ENCODE measurements around the gene PLEKHG5.
"Not testable (repeated sequence)": the region's sequence is repeated elsewhere in the genome, so short reads cannot be mapped to it uniquely, and the experiment has no call there.

PLEKHG5 gene

DNA sequence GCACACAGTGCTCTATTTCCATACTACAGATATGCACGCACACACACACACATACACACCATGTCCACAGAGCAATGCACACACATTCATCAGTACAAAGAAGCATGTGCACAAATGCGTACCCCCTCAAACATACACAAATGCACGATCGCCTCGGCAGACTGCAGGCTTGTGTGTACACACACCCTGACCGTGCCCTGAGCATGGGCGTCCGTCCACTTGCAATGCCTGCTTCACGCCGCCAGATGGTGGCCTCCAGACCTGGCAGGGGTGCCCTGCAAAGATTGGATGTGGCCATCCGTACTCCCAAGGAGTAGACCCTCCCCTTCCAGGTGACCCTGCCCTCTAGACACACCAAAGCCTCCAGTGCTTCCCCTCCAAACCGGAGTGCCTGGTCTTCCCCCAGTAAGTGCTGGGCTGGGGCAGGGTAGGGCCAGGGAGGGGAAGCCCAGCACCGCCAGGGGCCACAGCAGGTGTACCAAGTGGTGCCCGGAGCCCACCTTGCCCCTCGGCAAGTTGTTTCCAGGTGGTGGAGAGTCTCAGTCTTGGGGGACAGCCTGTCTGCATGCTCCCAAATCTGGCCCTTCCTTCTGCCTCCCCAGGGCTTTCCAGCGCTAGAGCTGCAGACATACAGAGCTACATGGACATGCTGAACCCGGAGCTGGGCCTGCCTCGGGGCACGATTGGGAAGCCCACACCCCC, 46.3 kb downstream of the PLEKHG5 start:
- peak; percentile 33 for DNase-seq

DNA sequence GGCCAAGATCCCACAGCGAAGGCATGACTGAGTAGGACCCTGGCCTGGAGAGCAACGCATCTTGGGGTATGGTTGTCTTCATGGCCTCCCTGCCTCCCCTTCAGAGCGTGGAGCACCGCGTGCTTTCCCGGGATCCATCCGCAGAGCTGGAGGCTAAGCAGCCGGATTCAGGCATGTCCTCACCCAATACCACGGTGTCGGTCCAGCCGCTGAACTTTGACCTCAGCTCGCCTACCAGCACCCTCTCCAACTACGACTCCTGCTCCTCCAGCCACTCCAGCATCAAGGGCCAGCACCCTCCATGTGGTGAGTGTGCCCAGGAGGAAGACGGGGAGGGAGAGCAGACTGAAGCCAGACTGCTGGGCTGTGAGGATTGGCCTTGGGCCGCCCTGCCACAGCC, 47.1 kb downstream of the PLEKHG5 start:
- no peak for DNase-seq

DNA sequence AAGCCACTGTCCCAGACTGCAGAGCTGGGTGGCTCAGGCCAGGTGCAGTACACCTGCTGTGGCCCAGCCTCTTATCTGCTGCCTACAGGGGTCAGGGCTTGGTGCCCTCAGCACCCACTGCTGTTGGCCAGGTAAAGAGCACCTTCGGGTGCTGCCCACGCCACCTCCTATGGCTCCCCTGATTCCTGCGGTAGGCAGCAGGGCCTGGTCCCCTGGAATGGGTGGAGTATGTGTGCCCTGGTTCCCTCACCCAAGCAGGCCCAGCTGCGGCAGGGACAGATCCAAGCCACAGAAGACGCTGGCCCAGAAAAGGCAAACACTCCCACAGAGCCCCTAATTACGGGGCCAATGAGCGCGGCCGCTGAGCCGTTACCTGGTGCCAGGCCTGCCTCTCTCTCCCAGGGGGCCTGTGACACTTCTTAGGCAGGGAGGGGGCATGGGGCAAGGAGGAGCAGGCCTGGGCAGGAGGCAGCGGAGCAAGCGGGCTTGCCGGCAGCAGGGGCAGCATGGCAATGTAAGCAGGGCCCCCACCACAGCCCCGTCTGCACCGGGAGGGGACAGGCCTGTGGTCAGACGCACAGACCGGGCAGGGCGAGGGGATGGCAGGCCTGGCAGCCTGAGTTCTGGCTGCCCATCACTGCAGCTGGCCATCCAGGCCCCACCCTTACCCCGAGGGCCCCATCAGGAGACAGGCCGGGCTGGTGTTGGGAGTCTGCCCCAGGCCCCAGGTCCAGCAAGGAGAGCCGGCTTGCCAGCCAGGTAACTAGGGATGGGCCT, 47.9 kb downstream of the PLEKHG5 start:
- DNase-seq = no peak

DNA sequence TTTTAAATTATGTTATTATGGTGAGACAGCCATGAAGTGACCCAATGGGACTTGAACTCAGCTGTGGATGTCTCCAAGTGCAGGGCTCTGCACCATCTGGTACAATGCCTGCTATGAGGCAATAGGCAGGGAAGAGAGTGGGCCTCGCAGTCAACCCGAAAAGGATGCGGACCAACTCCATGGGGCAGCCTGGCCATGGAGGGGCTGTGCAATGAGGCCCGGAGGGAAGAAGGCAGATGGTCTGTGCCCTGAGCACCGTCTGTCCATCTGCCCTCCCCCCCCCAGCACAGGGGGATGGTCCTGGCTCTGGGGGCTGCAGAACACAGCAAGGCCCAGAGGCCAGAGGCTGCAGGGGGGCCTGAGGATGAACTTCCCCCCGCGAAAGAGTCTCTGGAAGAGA, 49.9 kb downstream of the PLEKHG5 start:
- no peak for DNase-seq

DNA sequence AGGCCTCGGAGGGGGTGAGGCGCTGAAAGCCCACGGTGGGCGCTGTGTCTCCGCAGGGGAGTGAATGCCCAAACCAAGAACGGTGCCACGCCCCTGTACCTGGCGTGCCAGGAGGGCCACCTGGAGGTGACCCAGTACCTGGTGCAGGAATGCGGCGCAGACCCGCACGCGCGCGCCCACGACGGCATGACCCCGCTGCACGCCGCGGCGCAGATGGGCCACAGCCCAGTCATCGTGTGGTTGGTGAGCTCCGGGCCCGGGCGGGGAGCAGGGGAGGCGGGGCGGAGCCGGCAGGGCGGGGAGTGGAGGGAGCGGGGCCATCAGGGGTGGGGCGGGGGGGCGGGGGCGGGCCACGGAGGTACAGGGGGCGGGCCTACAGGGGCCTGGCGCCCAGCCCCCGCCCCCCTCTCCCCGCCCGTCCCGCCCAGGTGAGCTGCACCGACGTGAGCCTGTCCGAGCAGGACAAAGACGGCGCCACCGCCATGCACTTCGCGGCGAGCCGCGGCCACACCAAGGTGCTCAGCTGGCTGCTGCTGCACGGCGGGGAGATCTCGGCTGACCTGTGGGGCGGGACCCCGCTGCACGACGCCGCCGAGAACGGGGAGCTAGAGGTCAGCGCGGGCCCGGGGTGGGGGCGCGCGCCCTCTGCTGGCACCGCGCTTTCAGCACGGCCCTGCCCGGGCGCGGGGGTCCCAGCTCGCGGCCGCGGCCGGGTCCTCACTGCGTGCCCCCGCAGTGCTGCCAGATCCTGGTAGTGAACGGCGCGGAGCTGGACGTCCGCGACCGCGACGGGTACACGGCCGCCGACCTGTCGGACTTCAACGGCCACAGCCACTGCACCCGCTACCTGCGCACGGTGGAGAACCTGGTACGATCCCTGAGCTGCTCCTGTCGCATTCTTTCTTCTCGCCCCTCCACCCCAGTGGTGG, 51.0 kb downstream of the PLEKHG5 start:
- DNase-seq = peak; percentile 71

DNA sequence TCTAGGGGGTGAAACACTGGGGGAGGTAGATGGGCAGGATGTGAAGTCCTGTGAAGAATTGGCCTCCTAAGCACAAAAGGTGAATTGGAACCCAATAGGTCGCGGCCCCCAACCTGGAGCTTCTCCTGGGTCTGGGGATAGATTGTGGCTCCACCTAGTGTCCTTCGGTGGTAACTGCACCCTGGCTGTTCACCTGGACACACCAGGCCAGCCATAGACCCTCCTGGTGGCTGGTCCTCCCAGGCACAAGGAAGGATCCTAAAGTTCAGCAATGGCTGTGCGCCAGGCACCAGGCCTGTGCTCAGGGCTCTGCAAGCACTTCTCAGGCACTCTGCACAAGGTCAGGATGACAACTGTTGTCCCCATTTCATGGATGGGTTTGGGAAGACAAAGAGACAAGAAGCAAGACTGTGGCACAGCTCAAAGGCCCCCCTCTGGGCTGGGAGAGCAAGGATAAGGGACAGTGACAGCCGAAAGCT, 53.4 kb downstream of the PLEKHG5 start:
- peak; percentile 71 for DNase-seq

- not testable (repeated sequence) for DNase-seq
These were observed 54.3 kb downstream of the PLEKHG5 start for GRCh38 chr1:6437012-6437700.

DNA sequence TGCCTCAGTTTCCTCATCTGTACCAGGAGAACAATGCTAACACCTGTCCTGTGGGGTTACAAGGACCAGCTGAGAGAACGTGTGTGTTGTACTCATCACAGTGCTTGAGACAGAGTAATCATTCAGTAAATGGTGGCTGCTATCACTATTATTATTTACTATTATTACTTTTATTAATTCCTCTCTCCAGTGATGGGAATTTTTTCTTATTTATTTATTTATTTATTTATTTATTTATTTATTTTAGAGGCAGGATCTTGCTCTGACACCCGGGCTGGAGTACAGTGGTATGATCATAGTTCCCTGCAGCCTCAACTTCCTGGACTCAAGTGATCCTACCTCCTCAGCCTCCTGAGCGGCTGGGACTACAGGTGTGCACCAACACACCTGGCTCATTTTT, 55.2 kb downstream of the PLEKHG5 start:
- not testable (repeated sequence) for DNase-seq

DNA sequence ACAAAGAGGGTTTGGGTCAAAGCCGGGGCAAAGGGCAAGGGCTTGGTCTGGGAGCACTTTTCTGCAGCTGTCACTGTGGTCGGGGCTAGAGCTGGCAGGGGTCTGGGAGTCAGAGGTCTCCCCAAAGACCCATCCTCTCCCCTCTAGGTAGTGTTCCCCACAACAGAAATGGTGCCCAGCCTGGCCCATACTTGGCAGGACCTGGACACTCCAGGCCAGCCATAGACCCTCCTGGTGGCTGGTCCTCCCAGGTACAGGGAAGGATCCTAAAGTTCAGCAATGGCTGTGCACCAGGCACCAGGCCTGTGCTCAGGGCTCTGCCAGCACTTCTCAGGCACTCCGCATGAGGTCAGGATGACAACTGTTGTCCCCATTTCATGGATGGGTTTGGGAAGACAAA, 55.9 kb downstream of the PLEKHG5 start:
- DNase-seq = no peak

DNA sequence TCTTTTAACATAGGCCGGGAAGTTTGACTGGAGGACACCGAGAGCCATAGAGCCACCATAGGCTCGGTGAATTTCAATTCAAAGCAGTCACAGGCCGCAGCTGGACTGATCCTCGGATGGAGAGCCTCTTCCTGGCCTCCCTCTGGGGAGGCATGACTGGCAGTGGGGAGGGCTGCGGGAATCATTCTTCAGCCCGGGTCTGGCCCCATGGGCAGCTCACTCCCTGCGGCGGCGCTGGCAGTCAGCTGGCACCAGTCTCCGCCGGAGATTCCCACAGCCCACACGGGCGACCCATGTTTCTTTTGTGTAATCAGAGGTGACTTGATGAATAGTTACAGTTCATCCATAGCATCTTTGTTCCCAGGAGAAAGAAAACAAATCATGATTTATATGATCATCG, 56.3 kb downstream of the PLEKHG5 start:
- no peak for DNase-seq

DNA sequence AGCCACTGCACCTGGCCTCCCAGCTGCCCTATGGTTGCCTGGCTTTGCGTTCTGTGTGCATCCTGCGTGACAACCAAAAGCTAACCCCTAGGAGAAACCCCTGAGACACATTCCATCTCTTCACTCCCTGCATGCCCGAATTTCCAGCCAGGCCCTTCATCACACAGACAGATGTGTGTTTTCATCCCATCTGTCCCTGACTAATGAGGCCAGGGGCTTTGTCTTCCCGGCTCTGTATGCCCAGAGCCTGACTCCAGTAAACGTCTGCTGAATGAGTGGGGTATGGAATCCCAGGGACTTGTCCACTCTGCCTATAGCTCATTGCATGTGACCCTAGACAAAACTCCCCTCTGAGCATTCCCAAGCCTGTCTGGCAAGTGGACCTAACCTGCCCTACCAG, 57.3 kb downstream of the PLEKHG5 start:
- no peak for DNase-seq

- DNase-seq = not testable (repeated sequence)
These were observed 59.6 kb downstream of the PLEKHG5 start for GRCh38 chr1:6431645-6432579.

DNA sequence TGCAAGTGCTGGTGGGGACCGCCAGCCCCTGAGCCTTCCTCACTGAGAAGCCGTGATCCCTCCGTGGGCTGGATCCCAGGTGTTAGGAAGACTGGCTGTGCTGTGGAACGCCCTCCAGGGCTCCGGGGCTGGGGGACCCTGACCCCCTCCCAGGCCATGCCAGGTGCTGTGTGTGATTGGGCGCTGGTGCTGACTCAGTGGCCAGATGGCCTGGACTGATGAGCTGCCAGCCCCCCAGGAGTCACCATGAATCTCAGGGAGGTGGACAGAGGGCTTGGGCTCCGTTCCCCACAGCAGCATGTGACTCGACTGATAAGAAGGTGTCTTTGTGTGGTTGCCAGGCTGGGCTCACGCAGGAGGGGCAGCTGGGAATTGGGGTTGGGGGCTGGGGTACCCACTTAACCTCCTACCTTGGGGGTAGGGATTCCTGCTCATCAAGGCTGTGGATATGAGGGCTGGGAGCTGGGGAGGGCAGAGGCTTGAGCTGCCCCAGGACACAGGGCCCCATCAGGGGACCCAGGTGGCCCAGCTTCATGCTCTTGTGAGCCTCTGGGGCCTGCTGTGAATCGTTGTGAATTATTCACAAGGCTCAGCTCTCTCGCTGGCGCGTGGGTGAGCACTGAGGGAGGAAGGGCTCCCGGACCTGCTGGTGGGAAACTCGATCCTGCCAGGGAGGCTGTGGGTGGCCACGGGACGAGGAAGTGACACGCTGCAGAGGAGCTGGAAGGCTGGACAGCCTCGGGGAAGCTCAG, 61.6 kb downstream of the PLEKHG5 start:
- DNase-seq = not testable (repeated sequence)

DNA sequence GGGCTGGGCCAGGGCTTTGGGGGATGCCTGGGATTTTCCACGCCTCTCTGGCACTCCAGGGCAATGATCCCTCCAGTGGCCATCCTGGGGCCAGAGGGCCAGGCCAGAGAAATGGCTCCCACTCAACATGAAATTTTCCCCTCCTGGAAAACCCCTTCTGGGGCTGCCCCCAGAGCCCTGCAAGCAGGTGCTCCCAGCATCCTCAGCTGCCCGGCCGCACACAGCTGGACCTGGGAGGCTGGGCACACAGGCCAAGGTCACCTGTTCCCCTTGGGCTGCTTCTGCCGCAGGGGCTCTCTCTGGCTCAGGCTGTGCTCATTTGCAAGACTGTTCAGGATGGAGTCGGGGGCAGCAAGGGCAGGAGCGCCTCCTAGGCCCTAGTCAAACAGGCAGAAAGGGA, 63.0 kb downstream of the PLEKHG5 start:
- DNase-seq = not testable (repeated sequence)

DNA sequence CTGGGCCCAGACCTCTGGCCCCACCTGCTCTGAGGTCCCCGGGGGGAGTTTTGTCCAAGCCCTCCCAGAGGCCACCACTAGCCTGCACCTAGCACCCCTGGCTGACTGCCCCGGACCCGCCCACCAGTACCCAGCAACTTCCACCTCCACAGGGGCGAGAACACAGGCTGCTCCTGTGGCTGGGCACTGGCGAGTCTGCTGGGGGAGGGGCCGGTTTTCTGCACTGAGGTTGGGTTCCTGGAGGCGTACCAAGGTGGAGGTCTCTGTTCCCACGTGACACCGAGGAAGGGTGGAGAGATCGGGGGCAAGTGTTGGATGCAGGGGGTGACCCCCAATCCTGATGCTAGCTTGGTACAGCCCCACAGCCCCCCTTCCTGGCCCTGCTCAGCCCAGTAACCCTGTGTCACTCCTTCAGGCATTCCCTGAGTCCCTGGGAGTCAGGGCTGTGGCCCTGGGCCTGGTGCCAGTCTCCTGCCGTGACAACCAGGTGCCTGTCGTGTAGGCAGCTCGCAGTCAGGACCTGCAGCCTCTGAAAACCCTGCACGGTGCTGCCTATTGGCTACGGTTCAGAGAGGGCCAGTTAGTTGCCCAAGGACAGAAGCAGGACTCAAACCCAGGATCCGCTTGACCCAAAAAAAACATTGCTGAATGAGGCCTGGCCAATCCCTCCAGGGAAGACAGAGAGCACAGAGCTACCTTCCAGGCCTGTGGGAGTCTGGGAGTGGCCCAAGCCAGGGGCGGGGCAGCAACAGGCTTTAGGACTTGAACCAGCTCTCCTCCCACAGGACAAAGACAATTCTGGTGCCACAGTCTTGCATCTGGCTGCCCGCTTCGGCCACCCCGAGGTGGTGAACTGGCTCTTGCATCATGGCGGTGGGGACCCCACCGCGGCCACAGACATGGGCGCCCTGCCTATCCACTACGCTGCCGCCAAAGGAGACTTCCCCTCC, 63.8 kb downstream of the PLEKHG5 start:
- no peak for DNase-seq

DNA sequence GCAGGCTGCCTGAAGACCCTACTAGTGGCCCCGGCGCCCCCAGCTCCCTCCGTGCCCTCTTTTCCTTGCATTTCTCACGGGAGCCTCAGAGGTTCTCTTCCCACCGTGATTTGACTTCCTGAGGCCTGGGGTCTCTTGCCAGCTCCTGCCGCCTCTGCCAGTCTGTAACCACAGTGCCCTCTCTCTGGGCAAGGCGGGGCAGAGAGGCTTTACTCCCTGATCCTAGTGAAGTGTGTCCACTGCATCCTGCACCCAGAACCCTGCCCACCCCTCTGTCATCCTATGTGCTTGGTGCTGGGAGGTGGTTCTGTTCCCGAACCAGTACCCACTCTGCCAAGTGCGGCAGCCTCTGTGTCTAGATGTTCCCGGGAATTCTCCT, 64.5 kb downstream of the PLEKHG5 start:
- no peak for DNase-seq

- DNase-seq = no peak
These were observed 65.0 kb downstream of the PLEKHG5 start for GRCh38 chr1:6426277-6426971.

DNA sequence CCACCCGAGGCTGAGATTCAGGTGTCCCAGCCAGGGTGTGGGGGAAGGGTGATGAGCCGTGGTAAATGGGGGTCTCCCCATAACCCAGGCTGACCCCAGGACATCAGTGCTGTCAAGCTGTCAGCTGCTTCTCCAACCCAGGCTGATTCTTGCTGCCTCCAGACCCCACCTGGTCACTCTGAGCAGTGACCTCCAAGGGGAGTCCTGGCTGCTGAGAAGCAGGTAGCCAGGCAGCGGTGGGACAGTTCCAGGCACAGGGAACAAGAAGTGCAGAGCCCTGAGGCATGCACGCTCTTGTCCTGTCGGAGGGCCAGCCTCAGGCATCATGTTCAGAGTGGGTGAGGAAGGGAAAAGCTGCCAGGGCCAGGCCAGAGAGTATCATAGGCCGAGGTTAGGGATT, 65.8 kb downstream of the PLEKHG5 start:
- no peak for DNase-seq

Measured in activated gamma-delta T cell treated with Interleukin-2 at 50 U/mL for 16 hours (primary cell).